Esophagus muscularis mucosa (tissue), 3 donors: Measurements from ENCODE around the gene ERLEC1.

Source experiments
- POLR2A ChIP-seq: fragments of 450-650 bp; IDR thresholded peaks from one replicate; pipeline ENCODE4 v1.6.1; 2017; ENCODE audit warnings: antibody characterized with exemption, moderate library complexity, mild to moderate bottlenecking, low read depth
- POLR2AphosphoS5 ChIP-seq, 2 donors: sonication (generic); formaldehyde crosslinking; IDR thresholded peaks; one replicate each; pipeline ENCODE4 v1.6.1; 2017; ENCODE audit warnings: antibody characterized with exemption in 2 of 2
- TF ChIP-seq, protein P1 (sequence below), 3 experiments: fragments of 200-600 bp in 2 of 3; fragments of 450-650 bp in 1 of 3; sonication (generic) in 2 of 3; IDR thresholded peaks; one replicate each; pipeline ENCODE4 v1.5.1; 2017 to 2019; ENCODE audit warnings: antibody characterized with exemption in 3 of 3, mild to moderate bottlenecking in 2 of 3, moderate library complexity in 1 of 3

DNA sequence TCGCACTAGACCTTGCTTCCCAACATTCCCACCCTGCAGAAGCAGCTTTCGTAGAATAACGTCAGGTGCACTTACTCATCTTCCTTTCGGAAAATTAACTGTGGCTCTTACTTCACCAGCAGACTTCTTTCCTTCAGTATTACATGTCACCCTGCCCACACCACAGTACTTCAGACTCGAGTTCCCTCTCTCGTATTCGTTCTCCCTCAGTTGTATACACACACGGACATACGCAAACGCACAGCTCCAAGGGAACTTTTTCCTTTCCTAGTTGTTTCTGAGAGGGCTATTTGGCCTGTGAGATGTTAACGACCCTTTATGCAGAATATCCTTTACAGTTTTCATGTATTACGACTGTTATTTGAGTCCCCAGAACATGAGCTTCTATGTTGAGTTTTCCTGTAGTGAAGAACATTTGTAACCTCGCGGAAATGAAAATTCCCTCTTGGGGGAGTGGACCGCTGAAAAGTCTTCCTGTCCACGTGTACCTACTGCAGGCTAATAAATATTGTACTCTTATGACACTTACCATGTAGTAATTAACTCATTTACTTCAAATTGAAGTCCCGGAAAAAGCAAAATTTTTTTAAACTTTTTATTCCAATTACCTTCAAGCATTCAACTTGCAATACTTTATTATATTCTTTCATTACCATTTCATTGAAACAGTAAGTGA lies 908 bp downstream of the ERLEC1 start:
- TF ChIP-seq POLR2AphosphoS5 (IDR thresholded peaks at IDR 0.05) (no peak), POLR2A (no peak)
- TF ChIP-seq, protein P1, sequence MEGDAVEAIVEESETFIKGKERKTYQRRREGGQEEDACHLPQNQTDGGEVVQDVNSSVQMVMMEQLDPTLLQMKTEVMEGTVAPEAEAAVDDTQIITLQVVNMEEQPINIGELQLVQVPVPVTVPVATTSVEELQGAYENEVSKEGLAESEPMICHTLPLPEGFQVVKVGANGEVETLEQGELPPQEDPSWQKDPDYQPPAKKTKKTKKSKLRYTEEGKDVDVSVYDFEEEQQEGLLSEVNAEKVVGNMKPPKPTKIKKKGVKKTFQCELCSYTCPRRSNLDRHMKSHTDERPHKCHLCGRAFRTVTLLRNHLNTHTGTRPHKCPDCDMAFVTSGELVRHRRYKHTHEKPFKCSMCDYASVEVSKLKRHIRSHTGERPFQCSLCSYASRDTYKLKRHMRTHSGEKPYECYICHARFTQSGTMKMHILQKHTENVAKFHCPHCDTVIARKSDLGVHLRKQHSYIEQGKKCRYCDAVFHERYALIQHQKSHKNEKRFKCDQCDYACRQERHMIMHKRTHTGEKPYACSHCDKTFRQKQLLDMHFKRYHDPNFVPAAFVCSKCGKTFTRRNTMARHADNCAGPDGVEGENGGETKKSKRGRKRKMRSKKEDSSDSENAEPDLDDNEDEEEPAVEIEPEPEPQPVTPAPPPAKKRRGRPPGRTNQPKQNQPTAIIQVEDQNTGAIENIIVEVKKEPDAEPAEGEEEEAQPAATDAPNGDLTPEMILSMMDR (IDR thresholded peaks at IDR 0.05) = no peak
